Epithelial cell of proximal tubule (primary cell): ENCODE measurements around the gene SORBS2. TPM values are rescaled to one million over a fixed set of nuclear protein-coding genes. Genes with fewer than 3 reads are reported as not detected.

Experiments used
- DNase-seq: peaks from one replicate; pipeline ENCODE4 v3.0.0-alpha.2; 2011; ENCODE audit warnings: low read depth
- H3K4me3 ChIP-seq: 2 replicates; pipeline ENCODE4 v1.5.1; 2011; ENCODE audit warnings: low read depth, mild to moderate bottlenecking, low read length
- total RNA-seq: library from RNA; depleted of rRNA; stranded (reverse); fragments of >200 nt; gene quantifications from 2 replicates; pipeline ENCODE4 v1.2.3, GENCODE V29; 2015
- TF ChIP-seq, protein P1 (sequence below): conservative IDR thresholded peaks from 2 replicates; pipeline ENCODE4 v1.5.1; 2012; ENCODE audit warnings: low read depth, mild to moderate bottlenecking, low read length

The SORBS2 gene
- total RNA-seq, 1 donor from 2014 or later = 11.6 TPM

DNA sequence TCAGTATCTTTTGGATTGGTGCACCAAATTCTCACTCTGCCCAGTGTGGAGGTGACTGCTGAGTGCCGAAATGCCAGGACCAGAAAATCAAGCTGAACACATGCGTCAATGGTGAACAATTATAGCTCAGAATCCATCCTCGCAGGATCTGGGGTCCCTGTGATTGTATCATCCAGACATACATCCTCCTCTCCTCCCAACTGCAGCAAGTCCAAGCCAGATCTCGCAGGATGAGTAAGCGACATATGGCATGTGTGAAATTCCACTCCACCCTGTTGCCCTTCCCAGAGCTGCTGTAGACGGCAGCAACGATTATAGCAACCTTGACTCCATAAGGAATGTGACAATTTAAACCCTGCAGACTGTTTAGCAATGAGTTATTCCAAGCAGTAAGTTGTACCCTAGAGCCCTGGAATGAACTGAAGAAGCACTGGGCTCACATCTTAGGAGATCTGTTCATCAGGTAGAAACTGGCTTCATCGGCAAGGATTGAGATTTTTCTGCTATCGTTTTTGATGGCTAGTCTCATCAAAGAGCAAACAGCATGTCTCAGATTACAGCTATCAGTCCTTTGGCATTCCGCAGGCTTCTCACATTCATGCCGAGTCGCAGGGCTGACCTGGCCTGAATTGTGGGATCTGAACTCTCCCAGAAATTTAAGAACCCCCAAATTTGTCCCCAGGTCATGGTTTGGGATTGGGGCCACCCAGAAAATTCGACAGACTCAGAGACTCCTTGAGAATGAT is 35.5 kb upstream of the SORBS2 start:
- DNase-seq = no peak
- no peak overlapping the region for H3K4me3 ChIP-seq
- TF ChIP-seq, protein P1, sequence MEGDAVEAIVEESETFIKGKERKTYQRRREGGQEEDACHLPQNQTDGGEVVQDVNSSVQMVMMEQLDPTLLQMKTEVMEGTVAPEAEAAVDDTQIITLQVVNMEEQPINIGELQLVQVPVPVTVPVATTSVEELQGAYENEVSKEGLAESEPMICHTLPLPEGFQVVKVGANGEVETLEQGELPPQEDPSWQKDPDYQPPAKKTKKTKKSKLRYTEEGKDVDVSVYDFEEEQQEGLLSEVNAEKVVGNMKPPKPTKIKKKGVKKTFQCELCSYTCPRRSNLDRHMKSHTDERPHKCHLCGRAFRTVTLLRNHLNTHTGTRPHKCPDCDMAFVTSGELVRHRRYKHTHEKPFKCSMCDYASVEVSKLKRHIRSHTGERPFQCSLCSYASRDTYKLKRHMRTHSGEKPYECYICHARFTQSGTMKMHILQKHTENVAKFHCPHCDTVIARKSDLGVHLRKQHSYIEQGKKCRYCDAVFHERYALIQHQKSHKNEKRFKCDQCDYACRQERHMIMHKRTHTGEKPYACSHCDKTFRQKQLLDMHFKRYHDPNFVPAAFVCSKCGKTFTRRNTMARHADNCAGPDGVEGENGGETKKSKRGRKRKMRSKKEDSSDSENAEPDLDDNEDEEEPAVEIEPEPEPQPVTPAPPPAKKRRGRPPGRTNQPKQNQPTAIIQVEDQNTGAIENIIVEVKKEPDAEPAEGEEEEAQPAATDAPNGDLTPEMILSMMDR = no peak

DNA sequence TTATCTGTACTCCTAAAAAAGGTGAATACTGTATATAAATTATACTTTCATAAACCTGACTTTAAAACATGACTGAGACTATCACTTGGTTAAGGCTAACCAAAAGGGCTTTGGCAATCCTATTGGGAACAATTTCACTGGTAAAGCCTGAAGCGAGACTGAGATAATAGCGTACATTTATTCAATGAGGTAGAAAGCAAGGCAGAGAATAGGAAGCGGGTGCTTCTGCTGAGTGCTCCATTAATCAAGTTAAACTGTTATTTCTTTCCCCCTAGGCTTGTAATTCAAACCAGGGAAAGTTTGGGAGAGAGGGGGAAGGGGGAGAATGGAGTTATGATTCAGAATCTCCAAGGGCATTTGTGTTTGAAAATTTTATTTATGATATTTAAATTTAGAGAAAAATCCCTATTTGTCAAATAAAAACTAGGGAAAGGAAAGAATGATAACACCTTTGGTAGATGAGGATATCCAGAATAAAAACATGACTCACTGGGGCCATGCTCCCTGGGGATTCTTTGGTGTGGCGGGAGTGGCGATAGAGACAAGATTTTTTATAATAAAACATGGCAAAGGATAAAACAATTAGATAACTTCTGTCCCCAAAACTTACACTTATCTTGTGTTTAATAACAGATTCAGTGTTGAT is 34.6 kb upstream of the SORBS2 start:
- DNase-seq = no peak
- no peak overlapping the region for H3K4me3 ChIP-seq
- TF ChIP-seq, protein P1 = no peak

DNA sequence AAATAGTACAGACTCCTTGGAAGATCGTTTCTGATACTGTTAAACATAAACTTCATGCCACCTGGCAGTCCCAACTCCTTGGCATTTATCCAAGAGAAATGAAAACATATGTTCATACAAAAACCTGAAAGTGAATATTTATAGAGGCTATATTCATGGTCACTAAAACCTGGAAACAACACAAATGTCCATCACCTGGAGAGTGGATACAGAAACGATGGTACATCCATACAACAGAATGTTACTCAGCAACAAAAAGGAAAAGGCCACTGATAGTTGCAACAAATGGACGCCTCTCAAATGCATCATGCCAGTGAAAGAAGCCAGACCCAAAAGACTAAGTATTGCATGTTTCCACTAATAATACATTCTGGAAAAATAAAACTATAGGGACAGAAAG is 34.0 kb upstream of the SORBS2 start:
- DNase-seq = no peak
- TF ChIP-seq, protein P1 = no peak

DNA sequence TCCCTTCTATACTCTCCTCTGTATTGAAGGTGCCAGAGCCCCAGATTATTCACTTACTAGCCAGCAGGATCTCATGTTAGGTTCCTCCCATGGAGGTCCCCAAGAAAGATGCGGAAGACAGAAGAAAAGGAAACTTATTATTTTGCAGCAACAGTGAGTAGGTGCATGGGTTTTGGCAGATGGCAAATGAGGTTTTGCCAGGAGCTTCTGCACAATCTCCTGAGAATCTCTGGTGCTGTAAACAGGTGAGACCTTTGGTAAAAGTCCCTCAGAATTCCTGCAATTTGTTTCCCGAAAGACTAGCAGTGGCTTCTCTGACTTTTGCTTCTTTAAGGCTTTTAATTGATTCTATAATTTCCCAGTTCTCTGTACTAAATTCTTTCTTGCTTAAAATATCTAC is 29.5 kb upstream of the SORBS2 start:
- no peak for DNase-seq
- no peak overlapping the region for H3K4me3 ChIP-seq
- TF ChIP-seq, protein P1 = no peak

More for the DNA sequence above, 34.0 kb upstream of the SORBS2 start:
- no peak overlapping the region for H3K4me3 ChIP-seq

DNA sequence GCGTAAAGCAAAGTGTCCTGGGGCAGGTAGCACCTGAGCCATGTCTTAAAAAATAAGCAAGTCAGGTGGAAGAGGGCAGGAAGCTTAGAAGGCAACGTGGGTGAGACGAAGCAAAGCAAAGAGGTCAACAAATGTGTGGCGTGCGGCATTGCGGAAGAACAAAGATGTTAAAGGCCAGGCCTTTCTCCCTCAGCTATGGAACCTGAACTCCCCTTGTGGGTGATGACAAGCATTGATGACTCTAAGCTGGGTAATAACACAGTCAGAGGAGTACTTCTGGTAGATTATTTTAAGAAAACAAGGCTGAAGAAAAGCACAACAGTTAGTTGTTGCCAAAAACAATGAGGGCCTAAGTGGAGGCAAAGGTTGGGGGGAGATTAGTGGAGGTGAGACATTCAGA is 29.0 kb upstream of the SORBS2 start:
- DNase-seq = no peak
- TF ChIP-seq, protein P1 = no peak
- H3K4me3 ChIP-seq = no peak overlapping the region

DNA sequence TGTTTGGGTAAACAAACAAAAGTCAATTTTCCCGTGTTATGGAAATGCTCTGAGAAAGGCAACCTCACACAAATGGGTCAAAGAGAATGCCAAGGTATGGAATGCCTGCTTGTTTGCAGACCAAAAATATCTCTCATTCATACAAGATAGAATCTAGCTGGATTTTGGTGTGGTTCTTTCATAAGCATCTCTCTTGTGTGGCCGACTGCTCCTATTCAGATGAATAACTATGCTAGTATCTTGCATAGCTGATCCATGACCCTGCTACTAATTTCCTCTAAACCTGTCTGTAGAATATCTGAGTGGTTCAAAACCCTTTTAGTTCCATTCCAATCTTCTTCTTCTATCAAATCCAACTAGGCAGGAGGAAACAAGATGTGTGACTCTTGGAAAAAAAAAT is 28.2 kb upstream of the SORBS2 start:
- no peak for DNase-seq
- no peak overlapping the region for H3K4me3 ChIP-seq
- TF ChIP-seq, protein P1 = no peak
